NCI-H2107 treated with DMSO at 0.1 percent for 48 hours (cell line): ENCODE data around the gene ASTN1.

Experiments
- DNase-seq: peaks from one replicate; lab custom pipeline; 2025; ENCODE audit not compliant: unreplicated experiment; lab: John Stamatoyannopoulos, UW

The ASTN1 gene

DNA sequence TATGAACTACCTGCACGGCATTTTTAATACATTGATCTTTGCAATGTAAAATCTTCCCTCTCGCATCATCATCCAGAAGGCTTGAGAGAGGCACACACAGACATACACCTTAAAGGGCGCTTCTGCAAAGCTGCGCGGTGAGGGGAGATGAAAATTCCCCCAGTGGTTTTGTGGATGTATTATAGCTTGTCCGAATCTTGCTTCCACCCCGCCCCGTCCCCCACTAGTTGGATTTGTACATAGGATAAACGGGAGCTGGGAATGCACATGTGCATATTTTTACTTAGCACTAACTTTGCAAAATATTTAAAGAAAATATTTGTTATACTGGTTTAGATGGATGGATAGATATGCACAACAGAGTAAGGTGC lies 542 bp upstream of the ASTN1 start:
- DNase-seq, result no peak

DNA sequence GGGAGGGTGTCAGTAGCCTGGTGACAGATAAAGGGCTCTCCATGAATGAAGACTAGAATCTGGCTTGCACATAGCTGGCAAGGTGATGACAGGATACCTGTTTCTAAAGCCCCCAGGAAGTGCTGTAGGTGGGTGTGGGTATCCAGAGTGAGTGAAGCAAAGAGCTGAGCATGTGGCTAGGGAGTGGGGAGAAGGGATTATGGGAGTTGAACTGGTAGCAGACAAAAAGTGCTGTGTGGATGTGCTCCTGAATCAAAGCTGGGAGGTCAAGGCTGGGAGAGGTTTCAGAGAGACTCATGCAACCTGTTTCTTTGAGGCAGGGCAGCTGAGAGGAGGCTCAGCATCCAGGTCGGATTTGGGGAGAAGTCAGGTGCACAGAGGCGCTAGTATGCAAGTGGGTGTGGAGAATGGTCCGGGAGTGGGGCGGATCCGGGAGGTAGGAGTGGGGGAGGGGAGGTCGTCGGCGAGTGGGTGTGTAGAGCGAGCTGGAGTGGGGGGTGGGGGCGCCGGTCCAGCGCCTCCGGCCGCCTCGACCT lies 600 bp downstream of the ASTN1 start:
- no peak for DNase-seq

DNA sequence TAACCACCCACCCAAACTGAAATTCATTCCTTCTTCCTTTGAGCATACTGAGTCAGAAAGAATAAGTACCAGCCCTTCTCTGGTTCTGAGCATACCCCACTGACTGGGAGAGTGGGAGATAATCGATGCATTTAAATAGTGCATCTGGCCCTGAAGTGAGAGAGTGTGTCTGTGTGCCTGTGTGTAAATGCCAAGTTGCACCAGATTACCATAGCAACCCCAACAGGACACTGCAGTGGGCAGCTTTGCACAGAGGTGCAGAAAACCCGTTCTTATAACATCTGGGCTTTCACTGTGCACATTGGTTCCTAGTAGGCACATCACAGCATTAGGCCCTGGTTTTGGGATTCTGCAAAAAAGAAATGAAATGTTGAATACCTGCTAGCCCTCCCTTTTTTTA lies 2.3 kb downstream of the ASTN1 start:
- DNase-seq, result no peak

DNA sequence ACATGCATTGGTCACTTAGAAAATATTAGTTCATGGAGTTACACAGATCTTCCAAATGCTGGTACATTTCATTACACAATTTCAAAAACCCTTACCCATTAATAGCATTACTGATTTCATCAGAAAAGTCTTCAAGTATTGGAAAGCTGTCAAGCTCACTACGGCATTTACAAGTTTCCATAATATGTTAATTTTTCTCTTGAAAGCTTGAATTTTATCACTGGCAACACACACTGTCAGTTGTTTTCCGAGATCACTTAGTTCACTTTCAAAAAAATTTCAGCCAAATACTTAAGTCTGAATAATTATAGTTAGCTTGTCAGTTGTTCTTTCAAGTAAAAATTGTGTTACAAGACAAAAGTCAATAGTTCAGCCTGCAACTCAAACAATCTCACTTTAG lies 18.0 kb downstream of the ASTN1 start:
- no peak for DNase-seq

DNA sequence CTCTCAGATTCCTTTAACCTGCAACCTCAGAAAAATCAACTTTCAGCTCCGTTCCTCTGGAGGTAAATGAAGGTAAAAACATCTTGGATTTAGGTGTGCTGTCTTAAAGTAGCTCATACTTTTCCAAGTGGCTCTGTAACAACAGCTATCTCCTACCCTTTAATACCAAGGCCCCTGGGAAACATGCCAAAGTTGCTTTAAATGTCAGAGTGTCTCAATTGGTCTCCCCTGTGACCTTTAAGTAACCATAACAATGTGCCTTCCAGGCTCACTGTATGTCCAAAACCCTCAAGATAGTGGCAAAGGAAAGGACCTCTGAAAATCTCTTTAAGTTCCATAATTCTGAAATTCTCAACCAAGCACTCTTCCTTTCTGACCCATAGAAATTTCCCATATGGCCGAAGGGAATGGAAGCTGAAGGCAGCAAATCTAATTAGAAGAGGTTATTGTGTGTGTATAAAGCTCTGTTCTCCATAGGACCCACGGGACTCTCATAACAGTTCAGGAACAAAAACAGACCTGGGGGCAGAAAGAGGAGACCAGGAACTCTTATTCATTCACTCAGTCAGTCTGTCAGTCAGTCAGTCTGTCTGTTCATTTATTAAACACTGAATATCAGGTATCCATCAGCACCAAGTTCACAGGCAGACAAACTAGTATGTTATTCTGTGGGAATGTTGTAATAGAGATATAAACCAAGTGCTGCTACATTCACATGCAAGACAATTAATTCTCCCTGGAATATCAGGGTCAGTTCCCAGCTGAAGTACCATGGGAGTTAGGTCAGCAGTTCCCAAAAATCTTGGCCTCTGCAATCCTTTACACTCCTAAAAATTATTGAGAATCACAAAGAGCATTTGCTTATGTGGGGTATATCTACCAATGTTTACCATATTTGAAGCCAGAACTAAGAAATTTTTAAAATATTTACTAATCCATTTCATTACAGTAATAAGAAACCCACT lies 19.1 kb downstream of the ASTN1 start:
- no peak for DNase-seq

DNA sequence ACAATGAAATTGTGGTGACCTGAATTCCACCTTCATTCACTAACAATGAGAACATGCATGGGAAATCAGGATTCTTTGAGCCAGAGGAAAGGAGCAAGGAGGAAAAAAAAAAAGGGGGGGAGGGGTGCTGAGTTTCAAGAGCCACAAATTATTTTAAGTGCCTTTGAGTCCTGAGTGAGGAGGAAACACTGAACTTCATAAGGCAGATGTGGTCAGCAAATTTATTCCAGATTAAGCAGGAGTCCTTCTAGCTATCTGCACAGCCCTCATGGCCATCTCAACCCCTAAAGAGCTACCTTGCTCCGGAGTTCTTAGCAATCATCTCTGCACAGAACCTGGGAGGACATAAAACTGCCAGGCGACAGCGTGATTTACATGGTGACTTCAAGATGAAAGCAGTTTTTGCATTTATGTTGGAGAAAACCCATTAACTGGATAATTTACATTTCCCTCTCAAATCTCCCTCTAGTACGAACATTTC lies 21.7 kb downstream of the ASTN1 start:
- DNase-seq, result no peak

DNA sequence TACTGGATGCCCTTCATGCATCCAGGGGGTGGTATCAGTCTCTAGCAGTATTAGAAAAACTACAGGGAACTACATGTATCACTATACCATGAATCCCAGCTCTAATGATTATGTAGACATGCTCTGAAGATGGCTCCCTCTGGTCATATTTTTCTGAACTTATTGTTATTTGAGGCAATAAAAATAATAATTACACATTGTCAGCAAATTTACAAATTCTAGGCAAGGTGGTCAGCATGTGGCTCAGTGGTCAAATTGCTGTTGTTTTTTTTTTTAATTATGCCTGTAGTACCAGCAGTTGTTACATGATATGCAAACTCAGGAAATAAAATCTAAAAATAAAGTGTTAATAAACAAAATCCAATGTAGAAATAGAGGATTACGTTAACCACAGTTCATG lies 22.5 kb downstream of the ASTN1 start:
- DNase-seq, result no peak

DNA sequence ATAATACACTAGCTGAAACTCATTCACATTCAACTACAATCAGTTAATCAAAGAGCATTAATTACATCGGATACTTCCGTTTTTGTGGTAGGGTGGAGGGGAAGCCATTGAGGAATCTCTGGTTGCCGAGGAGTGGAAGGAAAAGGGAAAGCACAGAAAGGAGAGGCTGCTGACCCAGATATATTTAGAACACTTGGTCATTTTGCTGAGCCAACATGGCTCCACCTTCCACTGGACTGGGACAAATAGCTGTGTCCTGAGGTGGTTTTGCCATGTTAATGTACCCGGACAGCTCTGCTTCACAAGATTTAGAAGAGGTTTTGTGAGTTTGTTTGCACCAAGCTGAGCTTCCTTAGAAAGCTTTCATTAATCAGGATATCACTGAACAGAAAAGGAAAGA lies 26.2 kb downstream of the ASTN1 start:
- DNase-seq, result no peak

DNA sequence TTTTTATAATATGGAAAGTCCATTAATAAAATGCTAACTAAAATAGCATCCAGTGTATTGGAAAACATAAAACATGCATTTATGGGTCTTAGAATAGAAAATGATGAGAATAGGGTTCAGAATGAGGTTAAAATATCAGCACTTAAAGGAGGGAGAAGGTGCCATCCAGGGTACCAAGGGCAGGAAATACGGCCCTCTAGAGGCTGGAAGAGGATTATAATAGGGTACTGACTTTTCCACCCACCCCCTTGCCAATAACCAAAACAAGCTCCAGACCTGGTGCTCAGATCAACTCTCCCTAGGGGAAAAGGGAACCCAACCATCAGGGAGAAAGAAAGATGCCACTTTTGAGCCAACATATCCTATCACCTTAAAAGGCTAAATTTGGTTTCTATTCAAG lies 26.7 kb downstream of the ASTN1 start:
- DNase-seq, result no peak

DNA sequence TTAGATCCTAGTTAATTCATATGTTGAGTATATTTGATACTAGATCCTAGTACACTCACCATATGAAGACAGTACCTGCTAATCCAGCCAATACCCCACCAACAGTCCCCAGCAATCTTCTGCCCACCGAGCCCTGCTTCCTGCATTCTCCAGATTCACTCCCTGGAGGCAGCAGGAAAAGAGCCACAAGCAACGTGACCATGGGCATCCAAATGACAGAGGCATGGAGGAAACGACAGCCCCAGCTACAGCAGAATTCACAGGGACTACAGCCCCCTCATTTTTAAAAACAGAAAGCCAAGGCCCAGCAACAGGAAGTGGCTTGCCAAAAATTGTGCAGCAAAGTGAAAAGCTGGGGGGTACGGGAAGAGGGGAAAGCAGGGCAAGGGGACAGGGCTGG lies 29.3 kb downstream of the ASTN1 start:
- DNase-seq, result no peak

DNA sequence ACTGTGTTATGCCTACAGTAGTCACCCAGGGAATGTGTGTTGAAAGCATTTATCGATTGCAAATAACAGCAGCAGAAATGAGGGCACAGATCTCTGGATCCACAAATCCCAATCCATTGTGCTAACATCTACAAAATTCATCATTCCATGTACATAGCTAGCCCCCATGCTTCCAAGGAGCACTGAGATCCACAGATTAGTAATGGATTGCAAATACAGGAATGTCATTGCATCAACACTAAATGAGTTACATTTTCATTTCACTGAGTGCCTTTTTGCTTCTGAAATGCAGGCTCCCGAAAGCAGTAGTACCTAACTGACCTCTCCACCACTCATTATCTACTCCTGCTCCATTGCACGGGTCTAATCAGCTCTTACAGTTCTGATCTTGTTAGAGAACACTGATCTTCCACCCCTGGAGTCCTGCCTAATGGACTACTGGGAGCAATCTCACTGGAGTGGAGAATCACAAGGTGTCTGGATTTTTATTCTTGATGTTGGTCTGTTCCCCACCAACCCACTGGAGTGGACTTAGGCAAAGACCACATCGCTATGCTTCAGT lies 30.5 kb downstream of the ASTN1 start:
- DNase-seq, result no peak

DNA sequence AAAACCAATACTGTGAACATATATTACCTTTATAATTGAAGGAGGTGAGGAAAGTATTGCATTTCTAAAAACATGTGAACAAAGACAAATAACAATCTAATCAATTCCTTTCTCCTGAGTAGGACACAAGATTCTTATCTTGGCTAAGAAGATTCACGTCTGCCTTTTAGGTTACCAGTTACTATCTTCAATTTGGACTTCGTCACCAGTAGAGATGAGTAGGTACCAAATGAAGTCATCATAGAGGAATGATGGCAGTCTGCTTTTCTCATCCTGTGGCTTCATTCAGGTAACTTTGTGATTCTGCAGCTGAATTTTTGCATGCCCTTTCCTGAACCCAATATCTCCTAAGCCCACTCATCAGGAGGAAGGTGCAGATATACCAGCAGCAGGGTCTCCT lies 32.4 kb downstream of the ASTN1 start:
- DNase-seq, result no peak

DNA sequence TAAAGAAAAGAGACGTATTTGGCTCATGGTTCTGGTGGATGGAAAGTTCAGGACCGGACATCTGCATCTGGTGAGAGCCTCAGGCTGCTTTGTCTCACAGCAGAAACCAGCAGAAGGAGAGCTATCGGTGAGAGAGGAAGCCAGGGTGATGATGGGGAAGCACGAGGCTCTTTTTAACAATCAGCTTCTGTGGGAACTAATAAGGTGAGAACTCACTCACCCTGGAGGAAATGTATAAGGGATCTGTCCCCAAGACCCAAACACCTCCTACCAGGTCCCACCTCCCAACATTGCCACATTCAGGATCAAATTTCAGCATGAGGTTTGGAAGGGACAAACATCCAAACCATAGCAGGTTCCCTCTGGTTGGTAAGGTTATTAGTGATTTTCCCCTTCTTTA lies 32.8 kb downstream of the ASTN1 start:
- DNase-seq, result no peak

DNA sequence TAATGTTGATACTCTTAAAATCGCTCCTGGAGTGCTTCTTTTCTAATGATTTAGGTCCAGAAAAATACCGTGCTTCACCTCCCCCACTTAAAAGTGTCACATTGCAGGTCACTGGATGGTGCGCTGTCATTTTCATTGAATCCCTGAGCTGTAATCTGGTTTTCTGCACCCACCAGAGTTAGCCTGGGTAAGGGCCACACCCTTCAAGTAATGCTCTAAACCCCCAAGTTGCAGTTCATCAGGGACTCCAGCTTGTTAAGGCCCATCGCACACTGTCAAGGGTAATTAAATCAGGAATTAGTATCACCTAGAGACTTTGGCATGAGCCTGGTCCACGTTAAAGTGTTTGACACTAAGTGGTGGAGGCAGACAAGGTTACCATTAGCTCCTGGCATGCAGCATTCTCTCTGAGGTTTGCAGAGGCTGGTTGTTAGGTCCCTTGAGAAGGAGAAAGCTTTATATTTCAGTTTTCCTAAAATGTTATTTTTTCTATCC lies 34.0 kb downstream of the ASTN1 start:
- no peak for DNase-seq

DNA sequence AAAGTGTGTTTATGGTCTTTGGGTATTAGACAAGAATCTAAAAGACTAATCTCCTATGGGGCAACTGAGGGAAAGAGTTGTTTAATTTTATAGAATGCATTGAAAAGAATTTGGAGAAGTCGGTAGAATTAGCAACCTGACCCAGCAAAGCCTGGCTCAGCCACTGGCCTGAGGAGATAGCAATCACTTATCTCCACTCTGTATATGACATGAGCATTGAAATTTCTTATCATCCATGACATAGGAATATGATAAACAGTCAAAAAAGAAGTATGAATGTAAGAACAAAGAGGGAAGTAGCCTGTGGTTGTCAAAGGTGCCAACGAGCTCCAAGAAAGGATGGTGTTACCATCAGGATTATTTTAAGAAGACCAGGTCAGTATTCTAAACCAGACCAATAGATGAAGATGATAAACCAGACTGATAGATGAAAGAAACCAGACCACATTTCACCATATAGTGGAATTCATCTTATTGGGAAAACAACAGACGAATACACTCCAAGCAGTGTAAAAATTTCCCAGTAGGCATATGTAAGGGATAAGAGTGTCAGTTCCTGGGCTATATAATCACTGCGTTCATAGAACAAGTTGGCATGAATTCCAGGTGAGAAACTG lies 35.7 kb downstream of the ASTN1 start:
- DNase-seq, result no peak

DNA sequence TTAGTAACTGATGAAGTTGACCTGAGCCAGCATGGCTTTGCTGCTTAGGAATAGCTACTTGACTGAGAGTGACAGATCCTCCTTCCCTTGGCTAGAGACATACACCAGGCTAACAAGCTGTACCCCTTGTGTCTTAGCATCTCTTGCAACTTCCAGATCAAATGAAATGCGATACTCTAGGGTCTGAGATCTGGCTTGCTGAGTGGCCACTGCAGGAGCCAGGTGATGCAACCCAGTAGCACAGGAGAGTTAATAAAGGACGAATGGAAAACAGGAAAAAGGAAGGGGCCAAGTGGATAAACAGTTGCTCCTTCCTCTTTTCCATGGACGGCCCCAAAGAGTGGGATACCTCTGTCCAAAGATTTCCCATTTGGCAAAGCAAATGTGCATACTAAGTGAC lies 38.2 kb downstream of the ASTN1 start:
- DNase-seq, result no peak

DNA sequence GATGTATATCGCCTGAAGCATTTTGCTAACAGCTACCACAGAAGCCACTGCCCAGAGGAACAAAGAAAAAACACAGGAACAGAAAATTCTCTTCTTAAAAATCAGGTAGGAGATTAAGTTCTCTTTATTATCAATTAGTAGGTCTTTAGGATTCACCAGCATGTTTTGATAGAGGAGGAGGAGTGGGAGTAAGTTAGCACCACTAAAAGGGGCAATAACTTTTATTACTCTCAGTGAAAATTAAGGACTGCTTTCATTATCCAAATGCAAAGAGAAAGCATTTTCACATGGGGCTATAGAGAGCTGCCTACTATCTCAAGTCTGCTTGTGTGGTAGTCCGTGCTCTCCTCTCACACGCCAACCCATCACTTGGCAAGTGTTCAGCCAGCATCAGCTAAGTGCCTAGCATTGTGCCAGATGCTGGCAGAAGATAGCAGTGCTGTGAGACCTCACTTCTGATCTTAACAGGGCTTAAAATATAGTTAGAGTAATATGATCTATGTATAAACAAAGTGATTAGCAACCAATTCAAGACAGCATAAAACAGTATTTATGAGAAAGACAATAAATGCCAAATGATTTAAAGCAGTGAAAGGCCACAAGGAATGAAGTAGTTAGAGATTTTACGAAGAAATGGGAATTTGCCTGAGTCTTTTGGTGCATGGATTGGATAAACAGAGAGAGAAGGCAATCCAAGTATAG lies 39.8 kb downstream of the ASTN1 start:
- no peak for DNase-seq

DNA sequence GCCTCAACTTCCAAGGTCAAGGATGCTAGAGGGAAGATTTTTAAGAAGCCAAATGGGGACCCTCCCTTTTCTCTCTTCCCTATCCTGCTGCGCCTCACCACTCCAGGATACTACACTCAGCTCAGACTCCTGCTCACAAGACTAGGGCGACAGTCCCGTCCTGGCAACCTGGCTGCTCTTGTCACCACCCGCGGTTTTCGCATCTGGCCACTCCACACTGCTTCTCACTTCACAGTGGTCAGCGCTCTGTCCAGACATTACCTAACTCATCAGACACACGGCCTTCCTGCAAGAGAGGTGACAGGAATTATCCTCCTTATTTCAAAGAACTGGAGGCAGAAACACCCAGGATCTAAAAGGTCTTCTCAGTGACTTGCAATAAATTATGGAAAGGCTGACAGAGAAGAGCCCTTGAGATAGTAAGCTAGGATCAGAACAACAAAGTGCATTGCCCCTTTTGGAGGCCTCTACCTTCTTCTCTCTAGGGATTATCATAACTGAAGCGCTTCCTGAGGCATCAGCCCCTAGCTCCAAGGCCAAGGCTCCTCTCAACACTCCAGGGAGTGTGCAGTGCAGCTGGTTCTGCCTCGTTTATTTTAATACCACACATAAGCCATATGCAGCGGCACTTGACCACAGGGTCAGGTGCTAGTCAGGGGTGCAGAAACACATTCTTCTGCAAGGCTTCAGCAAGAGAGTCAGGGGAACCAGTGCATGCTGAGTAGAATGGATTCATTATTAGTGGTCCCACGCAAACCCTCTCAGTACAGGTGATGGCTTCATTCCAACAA lies 41.9 kb downstream of the ASTN1 start:
- DNase-seq, result no peak

DNA sequence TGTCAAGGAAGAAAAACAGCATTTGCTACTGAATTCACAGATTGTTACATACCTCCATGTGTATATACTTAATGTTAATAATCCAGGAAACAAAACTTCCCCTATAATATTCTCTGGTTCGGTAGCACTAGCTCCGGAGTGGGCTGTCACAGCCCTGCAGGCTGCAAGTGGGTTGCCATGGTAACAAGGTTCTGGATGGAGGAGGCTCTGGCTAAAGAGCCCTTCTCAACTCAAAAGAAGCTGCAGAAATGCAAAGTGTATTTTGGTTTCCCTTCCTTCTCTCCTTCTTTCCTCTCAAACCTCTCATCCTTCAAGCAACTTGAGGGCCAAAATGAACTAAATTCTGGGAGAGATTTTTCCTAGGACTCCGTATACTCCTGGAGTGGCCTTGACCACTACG lies 45.2 kb downstream of the ASTN1 start:
- no peak for DNase-seq

DNA sequence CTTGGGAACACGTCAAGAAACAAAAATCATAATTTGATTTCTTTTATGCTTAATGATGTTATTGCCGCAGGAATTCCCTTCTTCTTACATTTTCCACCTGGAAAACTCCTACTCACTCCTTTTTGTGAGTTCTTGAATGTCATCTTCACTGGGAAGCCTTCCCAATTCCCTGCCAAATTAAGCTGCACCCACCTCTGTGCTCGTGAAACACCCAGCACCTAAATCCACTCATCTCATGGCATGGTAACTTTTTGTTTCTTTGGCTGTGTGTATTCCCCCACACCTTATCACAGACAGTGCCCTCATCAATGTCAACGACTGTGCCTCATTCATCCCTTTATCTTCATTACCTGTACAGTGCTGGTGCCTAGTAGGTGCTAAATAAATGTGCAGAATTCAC lies 45.6 kb downstream of the ASTN1 start:
- DNase-seq, result no peak
